Umbilical cord (tissue), 2 donors: ENCODE data around the gene HSD11B2. TPM values are rescaled to one million over a fixed set of nuclear protein-coding genes. Genes with fewer than 3 reads are reported as not detected.

Experiments used
- DNase-seq: peaks from one replicate; pipeline ENCODE4 v3.0.0-alpha.2; 2015; ENCODE audit warnings: low spot score
- total RNA-seq: library from RNA; depleted of rRNA; stranded (reverse); fragments of >200 nt; gene quantifications from one replicate; pipeline ENCODE4 v1.2.3, GENCODE V29; 2014; ENCODE audit warnings: low replicate concordance; ENCODE audit not compliant: insufficient read depth

HSD11B2 gene
- total RNA-seq, 1 donor from 2014 or later: 1.4 TPM

- DNase-seq: no peak
Observed at GRCh38 chr16:67474551-67475455, 43.9 kb downstream of the HSD11B2 start.

DNA sequence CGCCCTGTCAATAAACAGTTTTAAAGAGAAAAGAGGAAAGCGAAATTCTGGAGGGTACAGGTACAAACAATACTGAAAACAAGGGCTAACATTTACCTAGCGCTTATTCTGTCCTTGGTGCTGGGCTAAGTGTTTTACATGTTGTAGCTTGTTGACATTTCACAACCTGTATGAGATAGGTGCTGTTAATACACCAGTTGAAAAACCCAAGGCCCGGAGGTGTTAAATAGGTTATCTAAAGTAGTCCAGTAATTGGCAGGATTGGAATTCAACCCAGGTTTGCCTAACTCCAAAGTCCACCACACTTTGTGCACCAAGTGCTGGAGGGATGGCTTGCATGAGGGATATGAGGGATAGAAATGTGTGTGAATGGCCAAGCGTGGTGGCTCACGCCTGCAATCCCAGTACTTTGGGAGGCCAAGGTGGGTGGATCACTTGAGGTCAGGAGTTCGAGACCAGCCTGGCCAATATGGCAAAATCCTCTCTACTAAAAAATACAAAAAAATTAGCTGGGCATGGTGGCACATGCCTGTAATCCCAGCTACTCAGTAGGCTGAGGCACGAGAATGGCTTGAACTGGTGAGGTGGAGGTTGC, 47.1 kb downstream of the HSD11B2 start:
- DNase-seq: no peak

DNA sequence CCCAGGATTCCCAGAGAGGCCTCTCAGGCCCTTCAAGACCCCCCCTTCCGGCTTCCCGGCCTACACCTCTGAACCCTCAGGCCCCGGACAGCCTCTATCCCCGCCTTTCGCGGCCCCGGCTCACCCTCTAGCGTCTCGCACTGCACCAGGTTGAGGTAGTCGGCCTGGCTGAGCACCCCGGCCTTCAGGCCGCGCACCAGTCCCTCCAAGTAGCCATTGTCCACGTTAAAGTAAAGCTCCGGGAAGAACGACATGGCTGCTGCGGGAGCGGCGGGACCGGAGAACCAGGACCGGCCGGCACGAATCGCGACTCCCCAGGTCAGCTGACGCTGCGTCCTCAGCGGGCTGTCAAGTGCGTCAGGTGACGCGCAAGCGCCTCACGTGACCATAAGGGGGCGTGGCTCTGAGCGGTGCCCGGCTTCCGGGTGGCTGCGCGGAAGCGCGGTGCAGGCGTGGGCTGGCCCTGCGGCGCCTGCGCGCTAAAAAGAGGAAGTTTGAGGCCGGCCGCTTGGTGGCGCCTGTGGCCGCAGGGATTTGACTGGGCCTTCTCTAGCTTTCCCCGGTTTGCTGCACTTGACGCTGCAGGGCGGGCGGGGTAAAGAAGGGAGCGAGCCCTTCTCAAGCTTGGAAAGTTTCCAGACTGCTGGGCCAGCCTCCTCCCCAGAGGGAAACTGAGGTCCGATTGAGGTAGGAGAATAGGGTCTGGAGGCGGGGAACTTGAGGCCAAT, 50.1 kb downstream of the HSD11B2 start, which contains the start of gene ATP6V0D1:
ATP6V0D1 (minus strand) TSS at position 325 of the 728 bp plus-strand sequence; CDS start at position 254, 71 bp downstream.
- peak; percentile 99 for DNase-seq

- DNase-seq: no peak
Observed at GRCh38 chr16:67481561-67482232, 50.8 kb downstream of the HSD11B2 start.

GRCh38 chr16:67482233-67482924, 51.5 kb downstream of the HSD11B2 start:
- DNase-seq: no peak

DNA sequence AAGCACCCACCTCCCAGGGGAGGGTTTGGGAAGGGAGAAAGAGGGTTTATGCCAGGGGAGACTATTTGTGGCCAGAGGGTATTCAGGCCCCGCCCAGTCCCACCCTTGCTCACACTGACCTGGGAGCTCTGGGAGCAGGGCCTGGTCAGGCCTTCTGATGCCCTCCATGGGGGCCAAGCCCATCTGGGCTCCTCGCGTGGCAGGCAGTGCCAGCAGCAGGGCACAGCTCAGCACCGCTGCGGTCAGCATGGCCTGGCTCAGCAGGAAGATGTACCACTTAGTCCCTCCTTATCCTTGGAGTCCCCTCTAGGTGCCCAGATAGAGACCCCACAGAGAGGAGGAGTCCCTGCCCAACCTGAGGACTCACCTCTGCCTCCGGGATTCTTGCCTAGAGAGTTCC, 52.2 kb downstream of the HSD11B2 start, which contains the start of gene AGRP:
AGRP (minus strand) TSS at position 398 of the 400 bp plus-strand sequence; CDS start at position 249, 149 bp downstream.
- DNase-seq: no peak

DNA sequence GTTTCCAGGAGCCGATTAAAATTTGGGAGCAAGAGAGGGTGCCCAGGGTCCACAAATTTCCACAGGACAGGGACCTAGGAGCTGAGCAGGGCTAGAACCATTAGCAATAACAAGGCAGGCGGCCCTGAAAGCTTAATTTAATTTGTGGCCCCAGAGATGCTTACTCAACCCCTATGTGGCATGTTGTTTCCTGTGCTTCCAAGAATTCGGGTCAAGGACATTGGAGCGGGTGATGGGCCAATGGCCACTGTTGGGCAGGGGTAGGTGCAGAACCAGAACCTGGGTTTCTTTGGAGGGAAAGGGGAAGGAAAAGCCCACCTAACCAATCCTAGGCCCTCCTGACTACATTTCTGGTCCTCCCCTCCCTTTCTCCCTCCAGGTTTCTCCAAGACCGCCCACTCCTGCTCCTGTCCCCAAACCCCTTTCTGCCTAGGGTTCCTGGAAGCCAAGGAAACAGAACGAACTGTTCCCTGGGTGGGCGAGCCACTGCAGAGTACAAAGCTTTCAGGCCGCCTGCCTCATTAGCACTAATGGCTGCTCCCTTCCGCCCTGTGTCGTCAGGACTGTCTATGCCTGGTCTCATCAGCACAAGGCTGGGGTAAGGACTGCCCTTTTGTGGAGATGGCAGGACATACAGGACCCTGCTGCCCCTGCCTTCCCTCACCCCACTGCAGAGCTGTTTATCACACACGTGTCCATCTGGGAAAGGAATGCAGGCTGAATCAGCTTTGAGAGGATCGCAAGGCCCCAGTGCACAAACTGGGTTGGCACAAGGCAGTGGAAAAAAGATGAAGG, 53.0 kb downstream of the HSD11B2 start:
- DNase-seq: no peak

DNA sequence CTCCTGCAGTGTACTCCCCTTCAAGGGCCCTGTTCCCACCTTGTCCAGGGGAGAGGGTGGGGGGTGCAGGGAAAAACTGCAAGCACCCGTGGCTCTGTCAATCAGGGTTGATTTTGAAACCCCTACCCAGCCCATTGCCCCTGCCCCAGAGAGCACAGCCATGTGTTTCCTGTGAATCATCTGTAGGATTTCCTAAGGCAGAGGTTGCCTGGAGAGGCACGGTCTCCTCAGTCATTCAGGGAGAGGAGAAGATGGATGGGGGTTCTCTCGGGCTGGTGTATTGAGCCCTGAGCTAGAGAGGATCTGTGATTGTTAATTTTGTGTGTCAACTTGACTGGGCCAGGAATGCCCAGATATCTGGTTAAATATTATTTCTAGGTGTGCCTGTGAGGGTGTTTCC, 55.9 kb downstream of the HSD11B2 start:
- DNase-seq: no peak

Other genes starting within 250 kb of the HSD11B2 start
- gene MATCAP1, start 247.2 kb upstream of the HSD11B2 start, total RNA-seq: 2.6 TPM
- 0.24 TPM for gene EXOC3L1, start 241.0 kb upstream of the HSD11B2 start, total RNA-seq
- 85.7 TPM for gene E2F4, start 239.0 kb upstream of the HSD11B2 start, total RNA-seq
- gene ELMO3, start 232.0 kb upstream of the HSD11B2 start, total RNA-seq: not detected
- 5.5 TPM for gene TMEM208, start 204.0 kb upstream of the HSD11B2 start, total RNA-seq
- gene FHOD1, start 183.6 kb upstream of the HSD11B2 start, total RNA-seq: 2.6 TPM
- 1.2 TPM for gene SLC9A5, start 182.1 kb upstream of the HSD11B2 start, total RNA-seq
- 20.9 TPM for gene PLEKHG4, start 151.6 kb upstream of the HSD11B2 start, total RNA-seq
- 3.4 TPM for gene KCTD19, start 104.4 kb upstream of the HSD11B2 start, total RNA-seq
- gene LRRC36, start 104.3 kb upstream of the HSD11B2 start, total RNA-seq: 1.9 TPM
- gene TPPP3, start 37.6 kb upstream of the HSD11B2 start, total RNA-seq: 26.5 TPM
- gene ZDHHC1, start 14.6 kb upstream of the HSD11B2 start, total RNA-seq: 5.3 TPM
- 52.7 TPM for gene ATP6V0D1, start 50.0 kb downstream of the HSD11B2 start, total RNA-seq
- not detected for gene AGRP, start 52.4 kb downstream of the HSD11B2 start, total RNA-seq
- gene RIPOR1, start 97.7 kb downstream of the HSD11B2 start, total RNA-seq: 17.3 TPM
- 31.1 TPM for gene CTCF, start 131.4 kb downstream of the HSD11B2 start, total RNA-seq
- 0.48 TPM for gene CARMIL2, start 214.0 kb downstream of the HSD11B2 start, total RNA-seq
- gene ACD, start 229.1 kb downstream of the HSD11B2 start, total RNA-seq: 11.3 TPM
- 1.9 TPM for gene PARD6A, start 229.8 kb downstream of the HSD11B2 start, total RNA-seq
- 5.1 TPM for gene ENKD1, start 235.6 kb downstream of the HSD11B2 start, total RNA-seq
- 1.7 TPM for gene C16orf86, start 235.7 kb downstream of the HSD11B2 start, total RNA-seq